Superior temporal gyrus (tissue), 1 donor: ENCODE measurements around the gene UCN2.

ENCODE experiments used
- DNase-seq: peaks from one replicate; pipeline ENCODE4 v3.0.0-alpha.2; 2016; ENCODE audit errors: extremely low spot score

The UCN2 gene

DNA sequence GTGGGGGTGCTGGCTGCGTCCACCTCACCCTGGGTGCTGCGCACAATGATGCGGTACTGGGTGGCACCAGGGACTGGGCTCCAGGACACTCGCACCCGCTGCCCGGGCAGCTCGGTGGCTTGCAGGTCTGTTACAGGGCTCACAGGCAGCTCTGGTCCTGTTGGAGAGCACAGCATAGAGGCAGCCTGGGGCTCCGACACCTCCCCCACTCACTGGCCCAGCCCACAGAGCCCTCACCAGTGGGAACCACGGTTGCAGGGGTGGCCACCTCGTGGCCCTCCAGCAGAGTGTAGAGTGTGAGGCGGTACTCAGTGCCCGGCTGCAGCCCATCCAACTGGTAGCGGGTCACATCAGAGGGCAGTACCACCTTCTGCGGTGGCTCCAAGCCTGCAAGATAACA, 27.9 kb upstream of the UCN2 start:
- no peak for DNase-seq

DNA sequence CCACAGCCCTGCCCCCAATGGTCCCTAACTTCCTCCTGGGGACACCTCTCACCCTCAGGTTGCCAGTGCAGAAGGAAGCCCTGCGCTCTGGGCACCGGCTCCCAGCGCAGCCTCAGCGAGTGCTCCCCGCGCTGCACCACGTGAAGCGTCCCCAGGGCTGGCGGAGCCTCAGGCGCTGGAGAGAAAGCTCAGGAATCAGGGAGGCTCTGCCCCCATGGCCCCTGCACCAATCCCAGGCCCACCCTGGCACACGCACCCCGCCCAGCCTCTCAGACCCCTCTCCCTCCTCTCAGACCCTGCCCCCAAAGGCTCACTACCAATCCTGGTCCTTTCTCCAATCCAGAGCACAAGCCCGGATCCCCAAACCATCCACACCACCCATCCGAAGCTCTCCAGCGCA, 24.6 kb upstream of the UCN2 start:
- DNase-seq = no peak

DNA sequence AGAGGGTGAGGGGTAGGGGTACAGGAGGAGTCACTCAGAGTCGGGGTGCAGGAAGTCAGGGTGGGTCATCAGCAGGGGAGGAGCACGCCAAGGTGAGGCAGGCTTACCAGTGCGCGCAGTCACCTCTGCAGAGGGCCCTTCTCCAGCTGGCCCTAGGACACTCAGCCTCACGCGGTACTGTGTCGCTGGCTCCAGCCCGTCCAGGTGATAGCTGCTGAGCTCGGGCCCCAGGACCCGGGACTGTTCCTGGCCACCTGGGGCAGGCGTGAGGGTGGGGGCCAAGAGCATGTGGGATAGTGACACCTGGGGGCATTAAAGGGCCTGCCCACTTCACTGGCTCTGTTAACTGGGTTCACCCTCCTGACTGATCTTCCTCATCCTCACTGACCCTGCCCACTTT, 24.1 kb upstream of the UCN2 start:
- no peak for DNase-seq

DNA sequence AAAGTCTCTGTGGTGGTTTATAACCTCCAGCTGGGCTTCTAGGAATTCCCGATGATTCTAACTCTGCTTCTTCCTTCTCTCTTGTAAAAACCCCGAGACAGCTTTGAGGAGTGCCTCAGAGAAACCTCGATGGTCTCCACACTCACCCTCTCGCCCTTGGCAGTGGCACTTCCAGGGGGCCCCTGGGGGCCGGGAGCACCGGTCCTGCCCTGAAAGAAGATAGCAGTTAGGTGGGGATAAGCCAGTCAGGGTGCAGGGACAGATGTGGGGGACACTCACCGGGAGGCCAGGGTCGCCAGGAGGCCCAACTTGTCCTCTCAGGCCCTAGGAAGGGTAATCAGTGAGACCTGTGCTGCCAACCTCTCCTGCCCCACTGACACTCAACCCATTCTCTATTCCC, 21.8 kb upstream of the UCN2 start:
- no peak for DNase-seq

DNA sequence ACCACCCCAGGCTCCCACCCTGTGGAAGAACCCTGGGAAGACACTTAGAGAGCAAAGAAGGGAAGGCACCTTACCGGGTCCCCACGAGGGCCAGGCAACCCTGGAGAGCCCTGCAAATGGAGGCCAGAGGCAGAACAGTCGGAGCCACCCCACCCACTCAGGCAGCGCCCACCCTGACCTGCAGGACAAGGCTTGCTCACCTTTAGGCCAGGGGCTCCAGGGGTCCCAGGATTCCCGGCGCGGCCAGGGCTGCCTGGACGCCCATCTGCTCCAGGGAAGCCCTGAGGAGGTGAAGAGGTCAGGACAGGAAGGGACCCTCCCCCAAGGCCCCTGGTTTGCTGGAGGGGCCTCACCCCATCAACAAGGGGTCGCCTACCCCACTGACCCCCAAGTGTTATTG, 21.3 kb upstream of the UCN2 start:
- no peak for DNase-seq

DNA sequence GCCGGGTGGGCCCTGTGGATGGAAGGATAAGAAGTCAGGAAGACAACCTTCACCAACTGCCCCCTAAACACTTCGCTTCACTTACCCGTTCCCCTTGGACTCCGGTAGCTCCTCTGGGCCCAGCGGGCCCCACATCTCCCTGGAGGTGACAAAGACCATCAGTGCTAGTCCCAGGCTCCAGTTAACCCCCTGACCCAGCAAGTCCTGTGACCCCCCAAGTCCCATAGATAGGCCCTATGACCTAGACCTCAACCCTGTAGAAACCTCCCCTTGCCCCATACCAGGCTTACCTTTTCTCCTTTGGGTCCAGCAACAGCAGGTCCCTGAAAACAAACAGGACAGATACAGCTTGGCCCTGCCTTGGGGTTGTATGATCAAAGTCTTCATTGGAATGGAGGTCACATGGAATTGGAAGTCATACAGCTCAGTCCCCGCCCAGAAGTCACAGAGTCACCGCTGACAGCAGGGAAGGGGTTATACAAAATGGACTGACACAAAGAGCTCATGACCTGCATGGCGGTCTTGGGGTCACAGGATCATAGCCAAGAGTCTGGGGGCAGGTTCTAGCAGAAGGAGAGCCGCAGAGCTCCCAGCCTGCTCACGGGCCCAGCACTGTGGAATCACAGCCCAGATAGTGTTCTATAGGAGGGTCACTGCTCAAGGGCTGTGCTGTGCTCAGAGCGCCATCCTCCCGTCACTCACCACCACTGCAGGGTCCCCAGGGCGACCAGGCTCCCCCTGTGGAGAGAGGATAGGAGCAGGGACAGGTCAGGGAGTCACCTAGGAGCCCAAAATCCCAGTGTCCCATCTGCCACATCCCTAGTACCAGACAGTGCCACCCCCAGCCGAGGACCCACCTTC, 18.3 kb upstream of the UCN2 start:
- DNase-seq = no peak

DNA sequence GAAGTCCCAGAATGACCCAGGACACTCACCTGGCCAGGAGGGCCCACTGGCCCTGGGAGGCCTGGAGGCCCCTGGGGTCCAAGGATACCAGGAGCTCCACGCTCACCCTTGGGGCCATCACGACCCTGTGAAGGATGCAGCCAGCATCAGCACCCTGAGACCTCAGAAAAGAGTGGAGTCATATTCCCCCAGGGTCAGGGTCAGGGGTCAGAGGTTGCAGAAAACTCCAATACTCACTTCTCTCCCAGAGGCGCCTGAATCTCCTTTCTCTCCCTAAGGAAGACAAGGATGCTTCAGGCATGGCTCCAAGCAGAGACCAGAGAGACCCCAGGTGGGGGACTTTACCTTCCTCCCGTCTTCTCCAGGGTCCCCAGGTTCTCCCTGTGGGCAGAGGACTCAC, 13.1 kb upstream of the UCN2 start:
- no peak for DNase-seq

DNA sequence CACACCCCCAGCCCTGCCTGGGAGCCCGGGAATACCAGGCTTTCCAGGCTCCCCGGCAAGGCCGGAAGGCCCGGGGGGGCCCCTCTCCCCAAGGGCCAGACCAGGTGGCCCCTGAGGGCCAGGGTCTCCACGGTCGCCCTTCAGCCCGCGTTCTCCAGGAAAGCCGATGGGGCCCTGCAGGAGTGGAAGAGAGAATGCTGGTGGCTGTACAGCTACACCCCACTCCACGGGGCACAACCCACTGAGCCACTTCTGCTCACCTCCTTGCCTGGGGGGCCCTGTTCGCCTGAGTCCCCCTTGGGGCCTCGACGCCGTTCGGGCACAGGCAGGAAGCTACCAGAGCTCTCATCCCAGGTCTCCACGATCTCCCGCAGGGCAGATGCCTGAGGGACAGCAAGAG, 11.8 kb upstream of the UCN2 start:
- no peak for DNase-seq

DNA sequence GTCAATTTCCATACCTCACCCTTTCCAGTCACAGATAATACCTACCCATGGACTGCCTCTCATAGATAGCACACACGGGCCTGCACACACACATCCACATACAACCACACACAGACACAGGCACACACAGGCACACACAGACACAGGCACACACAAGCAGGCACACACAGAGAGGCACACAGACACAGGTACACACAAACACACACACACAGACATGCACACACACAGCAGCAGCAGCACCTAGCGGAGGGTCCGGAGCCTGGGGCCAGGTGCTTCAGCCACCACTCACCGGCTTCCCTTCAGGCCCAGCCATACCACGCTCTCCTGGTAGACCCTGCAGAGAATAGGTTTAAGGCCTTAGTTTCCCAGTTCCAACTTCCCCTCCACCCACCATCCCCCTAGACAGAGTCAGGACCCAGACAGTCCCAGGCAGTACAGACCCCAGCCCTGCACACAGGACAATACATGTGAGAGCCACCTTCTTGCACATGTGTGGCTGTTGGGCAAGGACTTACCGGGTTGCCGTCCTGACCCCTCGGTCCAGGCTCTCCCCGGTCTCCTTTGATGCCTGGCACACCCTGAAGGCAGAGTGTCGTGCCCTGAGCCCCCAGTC, 10.5 kb upstream of the UCN2 start:
- no peak for DNase-seq

DNA sequence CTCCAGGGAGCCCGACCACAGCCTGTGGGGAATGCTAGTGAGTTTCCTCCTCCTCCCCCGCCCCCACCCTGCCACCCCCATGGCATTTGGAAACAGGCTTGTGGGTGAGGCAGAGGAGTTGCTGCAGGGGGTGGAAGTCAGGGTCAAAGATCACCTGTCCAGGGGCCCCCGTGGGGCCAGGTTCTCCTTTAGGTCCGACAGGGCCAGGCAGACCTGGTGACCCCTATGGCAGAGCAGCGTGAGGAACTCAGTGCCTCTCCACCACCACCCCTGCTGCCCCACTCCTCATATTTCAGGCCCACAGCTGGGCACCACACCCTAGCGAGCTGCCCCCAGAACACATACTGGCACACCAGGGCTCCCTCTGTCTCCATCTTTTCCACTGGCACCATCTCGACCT, 8.9 kb upstream of the UCN2 start:
- DNase-seq = no peak

DNA sequence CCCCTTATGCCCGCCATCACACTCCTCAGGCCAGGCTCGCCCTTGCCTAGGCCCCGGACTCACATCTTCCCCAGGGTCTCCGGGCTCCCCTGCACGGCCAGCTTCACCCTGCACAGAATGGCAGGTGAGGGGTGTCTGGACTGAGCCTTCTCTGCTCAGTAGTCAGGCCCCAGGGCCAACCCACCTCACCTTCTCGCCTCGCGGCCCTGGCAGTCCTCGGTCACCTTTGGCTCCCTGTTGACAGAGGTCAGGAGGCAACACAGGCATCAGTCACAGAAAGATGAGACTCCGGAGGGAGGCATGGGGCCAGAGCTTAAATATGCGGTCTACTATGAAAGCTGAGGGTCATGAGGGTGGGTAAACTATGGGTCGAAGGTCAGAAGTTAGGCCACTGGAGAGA, 8.4 kb upstream of the UCN2 start:
- DNase-seq = no peak

DNA sequence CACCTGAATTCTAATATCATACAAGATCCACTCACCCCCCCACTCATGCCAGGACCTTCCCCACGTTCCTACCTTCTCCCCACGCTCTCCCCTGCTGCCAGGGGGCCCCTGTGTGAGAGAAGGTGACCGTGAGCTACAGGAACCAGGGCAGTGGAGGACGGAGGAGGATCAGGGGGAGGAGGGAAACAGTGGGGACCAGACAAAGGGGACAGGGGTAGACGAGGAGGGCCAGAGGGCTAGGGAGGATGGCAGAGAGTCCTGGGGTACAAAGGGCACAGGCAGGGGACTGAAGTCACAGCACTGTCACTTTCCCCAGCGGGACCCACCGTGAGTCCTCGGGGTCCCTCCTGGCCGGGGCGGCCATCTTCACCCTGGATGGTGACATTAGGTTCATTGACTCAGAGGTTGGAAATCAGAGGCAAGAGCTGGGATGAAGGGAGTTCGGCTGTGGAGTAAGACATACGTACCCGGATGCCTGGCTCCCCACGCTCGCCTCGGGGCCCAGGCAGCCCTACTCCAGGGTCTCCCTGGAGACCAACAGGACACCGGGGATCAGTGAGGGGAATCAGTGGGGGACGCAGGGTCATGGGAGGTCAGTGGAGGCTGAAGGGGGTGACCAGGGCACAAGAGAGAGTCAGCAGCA, 6.3 kb upstream of the UCN2 start:
- DNase-seq = no peak

DNA sequence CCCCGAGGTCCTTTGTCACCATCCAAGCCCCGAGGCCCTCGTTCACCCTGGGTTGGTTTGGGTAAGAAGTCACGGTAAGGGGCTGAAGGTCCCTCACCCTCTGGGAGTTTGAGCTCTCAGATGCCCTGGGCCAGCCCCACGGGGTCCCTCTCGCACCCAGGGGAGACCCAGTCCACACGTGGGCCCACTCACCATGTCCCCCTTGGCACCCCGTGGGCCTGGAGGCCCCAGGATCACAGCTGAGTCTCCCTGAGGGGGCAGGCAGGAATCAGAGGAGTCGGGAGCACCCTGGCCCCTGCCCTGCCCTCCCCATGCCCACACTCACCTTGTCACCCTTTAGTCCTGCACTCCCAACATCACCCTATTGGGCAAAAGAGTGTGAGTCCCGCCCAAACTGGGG, 5.8 kb upstream of the UCN2 start:
- no peak for DNase-seq

DNA sequence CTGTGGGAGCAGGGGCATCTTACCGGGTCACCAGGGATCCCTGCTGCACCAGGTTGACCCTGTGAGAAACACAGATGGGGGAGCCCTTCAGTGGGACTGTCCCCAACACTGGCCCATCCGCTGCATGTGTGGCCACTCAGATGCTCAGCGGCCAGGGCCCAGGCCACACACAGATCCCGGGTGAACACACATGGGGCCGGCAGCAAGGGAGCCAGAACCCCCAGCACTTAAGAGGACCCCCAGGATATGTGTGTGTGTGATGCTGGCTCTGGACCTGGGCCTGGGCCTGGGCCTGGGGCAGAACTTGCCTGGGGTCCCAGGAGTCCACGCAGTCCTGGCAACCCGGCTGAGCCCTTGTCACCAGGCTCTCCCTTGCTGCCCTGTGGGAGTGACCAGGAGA, 4.9 kb upstream of the UCN2 start:
- no peak for DNase-seq

DNA sequence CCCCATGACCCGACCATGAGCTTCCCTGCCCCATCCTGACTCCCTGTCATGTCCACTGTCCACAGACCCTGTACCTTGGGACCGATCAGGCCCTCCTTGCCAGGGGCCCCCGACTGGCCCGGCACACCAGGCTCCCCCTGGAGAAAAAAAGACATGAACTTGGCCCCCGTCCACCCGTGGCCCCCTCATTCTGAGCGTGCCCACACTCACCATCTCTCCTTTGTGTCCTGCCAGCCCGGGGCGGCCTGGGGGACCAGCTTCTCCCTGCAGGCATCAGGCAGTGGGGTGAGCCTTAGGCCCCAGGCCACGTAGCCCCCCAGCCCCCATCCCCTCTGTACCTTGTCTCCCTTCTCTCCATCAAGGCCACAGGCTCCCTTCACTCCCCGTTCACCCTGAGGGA, 3.9 kb upstream of the UCN2 start:
- DNase-seq = no peak

DNA sequence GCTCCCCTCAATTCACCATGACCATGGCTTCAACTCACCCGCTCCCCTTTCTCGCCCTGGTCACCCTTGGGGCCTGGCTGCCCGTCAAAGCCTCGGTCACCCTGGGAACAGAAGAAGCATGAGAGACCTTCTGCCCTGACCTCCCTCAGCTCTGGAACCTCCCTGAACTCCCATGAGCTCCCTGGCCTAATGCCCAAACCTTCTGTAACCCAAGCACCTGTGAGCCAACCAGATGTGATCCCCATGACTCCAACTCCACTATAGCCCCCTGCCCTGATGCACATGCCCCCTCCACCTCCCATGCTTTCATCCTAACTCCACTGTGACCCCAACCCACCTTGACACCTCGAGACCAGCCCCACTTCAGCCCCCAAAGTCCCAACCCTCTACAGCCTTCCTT, 3.5 kb upstream of the UCN2 start:
- no peak for DNase-seq

DNA sequence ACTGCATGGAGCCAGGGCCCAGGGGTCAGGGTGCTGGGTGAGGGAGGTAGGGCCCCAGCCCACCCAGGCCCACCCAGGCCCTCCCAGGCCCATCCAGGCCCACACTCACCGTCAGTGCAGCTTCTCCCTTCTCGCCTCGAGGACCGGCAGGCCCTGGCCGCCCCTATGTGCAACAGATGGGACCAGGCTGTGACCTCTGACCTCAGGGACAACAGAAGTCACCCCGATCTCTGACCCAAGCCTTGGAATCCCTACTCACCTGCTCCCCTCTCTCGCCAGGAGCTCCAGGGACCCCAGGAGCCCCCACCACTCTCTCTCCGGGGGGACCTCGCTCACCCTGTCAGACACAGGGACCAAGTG, 2.8 kb upstream of the UCN2 start:
- no peak for DNase-seq

DNA sequence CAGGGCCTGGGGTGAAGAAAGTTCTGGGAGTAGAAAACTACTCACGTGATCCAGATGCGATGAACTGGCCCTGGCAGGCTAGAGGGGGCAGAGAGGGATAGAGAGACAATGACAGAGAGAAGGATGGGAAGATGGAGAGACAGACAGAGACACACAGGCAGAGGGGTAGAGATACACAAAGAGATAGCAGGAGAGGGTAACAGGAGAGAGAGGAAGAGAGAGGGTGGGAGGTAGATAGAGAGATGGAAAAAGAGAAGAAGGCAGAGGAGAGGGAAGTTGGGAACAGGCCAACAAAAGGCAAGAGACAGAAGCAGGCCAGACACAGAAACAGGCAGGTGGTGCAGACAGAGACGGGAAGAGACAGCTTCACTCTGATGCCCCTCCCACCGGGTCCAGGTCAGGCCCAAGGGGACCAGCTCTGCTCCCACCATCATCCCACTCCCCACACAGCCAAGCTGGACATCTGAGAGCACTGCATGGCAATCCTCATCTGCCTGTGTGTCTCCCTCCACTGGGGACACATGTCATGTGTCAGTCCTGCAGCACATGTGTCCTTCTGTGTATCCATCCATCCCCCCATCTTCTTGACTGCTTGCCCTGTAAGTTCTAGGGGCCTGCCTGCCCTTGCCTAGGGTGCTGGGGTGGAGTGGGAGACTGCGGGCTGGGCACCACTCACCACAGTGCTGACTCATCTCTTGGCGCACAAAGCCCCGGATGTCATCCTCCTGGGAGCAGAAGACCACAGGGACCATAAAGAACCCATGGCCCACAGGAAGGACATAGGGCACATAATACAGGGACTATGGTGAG, 2.2 kb upstream of the UCN2 start:
- no peak for DNase-seq

DNA sequence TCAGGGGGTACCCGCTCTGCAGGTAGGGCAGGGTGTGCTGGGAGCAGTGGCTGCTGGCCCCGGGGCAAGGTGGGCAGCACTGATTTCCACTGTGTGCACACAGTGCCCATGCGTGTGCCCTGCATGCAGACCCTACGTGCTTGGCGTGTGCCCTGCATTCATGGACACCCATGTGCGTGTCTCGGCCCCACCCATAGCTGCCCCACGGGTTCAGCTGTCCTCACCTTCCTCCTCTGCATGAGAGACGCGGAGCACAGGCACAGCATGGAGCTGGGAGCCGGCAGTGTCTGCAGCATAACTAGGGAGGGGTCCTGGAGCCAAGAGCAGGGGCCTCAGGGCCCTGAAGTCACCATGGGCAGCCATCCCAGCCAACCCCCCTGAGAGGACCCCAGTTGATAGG, 1.6 kb upstream of the UCN2 start:
- no peak for DNase-seq

DNA sequence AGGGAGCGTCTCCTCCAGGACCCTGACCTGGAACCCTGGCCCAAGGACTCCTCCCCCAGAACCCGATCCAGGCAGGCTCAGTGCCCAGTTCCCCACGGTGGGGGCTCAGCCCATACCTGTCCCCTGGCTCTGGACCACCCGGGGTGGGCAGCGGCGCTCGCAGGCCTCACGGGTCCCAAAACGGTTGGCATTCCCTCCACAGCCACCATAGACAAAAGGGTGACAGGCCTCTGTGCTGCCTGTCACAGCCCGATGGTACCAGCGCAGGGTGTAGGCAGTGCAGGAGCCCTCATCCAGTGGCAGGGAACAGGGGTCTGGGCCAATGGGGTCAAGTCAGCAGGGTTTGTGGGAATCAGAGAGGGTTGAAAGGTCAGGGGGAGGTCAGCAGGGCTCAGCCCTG, 1.1 kb upstream of the UCN2 start:
- no peak for DNase-seq

DNA sequence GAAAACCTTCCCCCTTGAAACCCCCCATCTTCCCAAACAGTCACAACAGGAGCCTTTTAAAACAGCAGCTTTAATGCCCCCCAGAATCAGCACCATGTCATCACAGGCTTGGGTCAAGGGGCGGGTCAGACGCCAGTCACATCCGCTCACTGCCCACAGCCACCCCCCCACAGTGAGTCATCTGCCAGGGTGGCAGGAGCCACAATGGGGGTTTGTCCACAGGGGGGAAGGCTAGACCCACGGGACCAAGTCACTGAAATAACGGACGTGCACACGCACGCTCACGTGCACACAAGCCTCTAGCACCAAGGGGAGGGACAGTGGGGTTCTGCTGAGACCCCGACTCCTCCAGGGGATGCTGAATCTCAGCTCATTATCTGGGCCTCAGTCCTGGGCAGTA, 441 bp upstream of the UCN2 start:
- peak; percentile 61 for DNase-seq

DNA sequence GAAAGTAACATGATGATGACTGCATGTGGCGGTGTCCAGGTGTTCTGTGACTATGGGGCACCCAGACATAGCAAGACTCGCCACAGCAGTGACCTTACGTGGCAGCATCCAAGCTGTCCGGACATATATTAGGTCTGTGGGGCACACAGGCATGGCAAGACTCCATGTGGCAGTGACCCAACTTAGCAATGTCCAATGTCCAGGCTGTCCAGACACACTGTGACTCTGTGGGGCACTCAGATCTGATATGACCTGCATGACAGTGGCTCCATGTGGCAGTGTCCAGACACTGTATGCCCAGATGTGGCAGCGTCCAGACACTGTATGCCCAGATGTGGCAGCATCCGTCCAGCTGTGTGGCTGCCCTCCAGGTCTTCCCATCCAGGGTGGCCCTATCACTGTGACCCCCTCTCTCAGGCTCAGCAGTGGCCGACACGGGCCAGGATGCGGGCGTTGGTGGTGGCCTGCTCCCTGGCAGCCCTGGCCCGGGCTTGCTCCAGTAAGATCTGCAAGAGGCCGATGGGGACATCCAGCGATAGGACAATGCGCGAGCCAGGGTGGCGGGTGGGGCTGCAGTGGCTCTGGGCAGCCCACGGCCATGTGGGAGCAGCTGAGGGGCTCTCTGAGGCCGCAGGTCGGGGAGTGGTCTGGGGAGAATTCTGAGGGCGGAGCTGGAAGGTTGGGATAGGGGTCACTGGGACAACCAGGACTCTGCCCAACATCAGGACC, 1.1 kb downstream of the UCN2 start:
- no peak for DNase-seq
